GM19099 (cell line): Measurements from ENCODE around the gene ERBIN.

Experiments used
- POLR2A ChIP-seq: IDR thresholded peaks from 3 replicates; pipeline ENCODE4 v1.6.1; 2011; ENCODE audit warnings: low read depth; ENCODE audit not compliant: insufficient read length; ENCODE audit errors: extremely low read depth

Gene ERBIN

GRCh38 chr5:65926276-65926783, at the start of gene ERBIN:
ERBIN (plus strand) TSS chr5:65926575; CDS start chr5:65992719, 66,144 bp downstream.
- TF ChIP-seq POLR2A = no peak

GRCh38 chr5:65876970-65877369, 49.4 kb upstream of the ERBIN start:
- no peak for TF ChIP-seq POLR2A

GRCh38 chr5:65880496-65881072, 45.8 kb upstream of the ERBIN start:
- TF ChIP-seq POLR2A = no peak

GRCh38 chr5:65882278-65882677, 44.1 kb upstream of the ERBIN start:
- no peak for TF ChIP-seq POLR2A

GRCh38 chr5:65883461-65883860, 42.9 kb upstream of the ERBIN start:
- no peak for TF ChIP-seq POLR2A

- no peak for TF ChIP-seq POLR2A
These were observed 40.0 kb upstream of the ERBIN start for GRCh38 chr5:65886387-65886786.

GRCh38 chr5:65892801-65893200, 33.6 kb upstream of the ERBIN start:
- TF ChIP-seq POLR2A = no peak

- no peak for TF ChIP-seq POLR2A
These were observed 32.5 kb upstream of the ERBIN start for GRCh38 chr5:65893749-65894430.

GRCh38 chr5:65895891-65896290, 30.5 kb upstream of the ERBIN start:
- TF ChIP-seq POLR2A = no peak

- no peak for TF ChIP-seq POLR2A
These were observed 25.6 kb upstream of the ERBIN start for GRCh38 chr5:65900746-65901145.

GRCh38 chr5:65902104-65902503, 24.3 kb upstream of the ERBIN start:
- TF ChIP-seq POLR2A = no peak

GRCh38 chr5:65903581-65903980, 22.8 kb upstream of the ERBIN start:
- TF ChIP-seq POLR2A = no peak

- no peak for TF ChIP-seq POLR2A
These were observed 20.1 kb upstream of the ERBIN start for GRCh38 chr5:65906256-65906655.

GRCh38 chr5:65907135-65907534, 19.2 kb upstream of the ERBIN start:
- TF ChIP-seq POLR2A = no peak

GRCh38 chr5:65910711-65911110, 15.7 kb upstream of the ERBIN start:
- TF ChIP-seq POLR2A = no peak

GRCh38 chr5:65912311-65912710, 14.1 kb upstream of the ERBIN start:
- TF ChIP-seq POLR2A = no peak

- TF ChIP-seq POLR2A = no peak
These were observed 12.9 kb upstream of the ERBIN start for GRCh38 chr5:65913519-65913918.

GRCh38 chr5:65914641-65915196, 11.7 kb upstream of the ERBIN start:
- no peak for TF ChIP-seq POLR2A
